Heart right ventricle (tissue), 16 donors: ENCODE results near the gene COL23A1. TPM values are rescaled to one million over a fixed set of nuclear protein-coding genes. Genes with fewer than 3 reads are reported as not detected.

ENCODE experiments used
- ATAC-seq, 8 donors: fragments of 200-7000 bp; cut with Tn5 transposase; one replicate each; pipeline ENCODE4 v1.9.1; 2020; ENCODE audit warnings: mild to moderate bottlenecking in 8 of 8, moderate library complexity in 8 of 8, moderate number of reproducible peaks in 1 of 8
- DNase-seq, 2 donors: peaks; one replicate each; pipeline ENCODE4 v3.0.0-alpha.2; 2020
- H3K27ac ChIP-seq, 10 donors: fragments of 200-600 bp; sonication (generic) in 2 of 10; one replicate each; pipeline versions ENCODE4 v1.5.0 to v1.8.0; 2020 to 2022; ENCODE audit warnings: mild to moderate bottlenecking in 3 of 10
- H3K27me3 ChIP-seq, 7 donors: fragments of 200-600 bp; one replicate each; pipeline ENCODE4 v1.8.0; 2021 to 2022; ENCODE audit warnings: mild to moderate bottlenecking in 2 of 7
- H3K36me3 ChIP-seq, 9 donors: fragments of 200-600 bp; sonication (generic) in 1 of 9; one replicate each; pipeline versions ENCODE4 v1.5.0 to v1.8.0; 2020 to 2022; ENCODE audit warnings: mild to moderate bottlenecking in 2 of 9
- H3K4me1 ChIP-seq, 9 donors: fragments of 200-600 bp; sonication (generic) in 1 of 9; one replicate each; pipeline versions ENCODE4 v1.5.0 to v1.8.0; 2020 to 2022; ENCODE audit warnings: mild to moderate bottlenecking in 4 of 9
- H3K4me3 ChIP-seq, 10 donors: fragments of 200-600 bp; sonication (generic) in 2 of 10; one replicate each; pipeline versions ENCODE4 v1.5.0 to v1.8.0; 2020 to 2022; ENCODE audit warnings: mild to moderate bottlenecking in 7 of 10, moderate library complexity in 2 of 10
- H3K9me3 ChIP-seq, 11 donors: fragments of 200-600 bp in 10 of 11; sonication (generic) in 2 of 11; one replicate each; pipeline versions ENCODE4 v1.5.0 to v1.8.0; 2013 to 2022; ENCODE audit warnings: mild to moderate bottlenecking in 2 of 11, control low read depth in 1 of 11, moderate library complexity in 1 of 11
- CTCF ChIP-seq, 9 donors: fragments of 200-600 bp; sonication (generic) in 2 of 9; IDR thresholded peaks; one replicate each; pipeline versions ENCODE4 v1.5.0 to v1.8.0; 2021 to 2022; ENCODE audit warnings: antibody characterized with exemption in 9 of 9, mild to moderate bottlenecking in 5 of 9, moderate library complexity in 1 of 9
- WGBS, 2 donors: extraction: QIAGEN DNeasy Blood & Tissue Kit; methylation state at CpG; one replicate each; pipeline ENCODE4 v1.1.7; 2013; ENCODE audit warnings: inconsistent platforms in 1 of 2; 5-methylcytosine and 5-hydroxymethylcytosine counted together
- intact Hi-C, 10 donors: fragments of 100-400 bp; cut with DNase I; formaldehyde crosslinking; loops; one replicate each; pipeline versions ENCODE4 v1.11.1 to v1.14.2; 2022
- polyA plus RNA-seq, 2 donors: library from polyadenylated mRNA; stranded (reverse); fragments of 200-250 nt; gene quantifications; one replicate each; pipeline ENCODE4 v1.2.3, GENCODE V29; 2013
- total RNA-seq, 10 donors: library from RNA; stranded (reverse); fragmentation: NEBNext Ultra II Directional in 3 of 10; extraction: Animal tissue kit (Norgen Biotek cat#: 25700) in 3 of 10; gene quantifications; one replicate each; pipeline versions ENCODE4 v1.2.1 to v1.2.4, GENCODE V29; 2021 to 2023
- donor health status: Arrhythmogenic right ventricular cardiomyopathy.
- donor health status: ischemic (EF 13 %, LVEDD 7.1; RV severe dilation, severe dysfunction).
- donor health status: healthy with polysubstance abuse.
- donor health status: DM: no; HTN: yes; CAD: no.
- donor health status: DM: no; HTN: no; CAD: no.
- donor health status: ischemic (EF 25% LVEDD 6.9; RV normal size, moderate dysfunction).
- donor health status: ischemic (EF 25% LVEDD 5.7; RV mildly dilated, moderate dysfunction).
- donor health status: healthy.
- donor health status: DM: yes; HTN: yes; CAD: no.
- donor health status: Ischemic cardiomyopathy.
- donor health status: ischemic (EF 35%, LVEDD 5.7; RV mildly dilated, moderate dysfunction).
- donor health status: nonischemic (EF 11% LVEDD 7.7; RV severe dilation, severe dysfunction).
- donor health status: DM: yes; HTN: yes; CAD: no.
- donor health status: PGD.
- donor health status: ischemic (EF 29% LVEDD 5.4; RV normal size, mild dysfunction).
- donor health status: nonischemic (EF 23%, LVEDD 6.1; RV moderate dilation, normal function).

COL23A1 gene
- total and polyA plus RNA-seq, 12 donors = 8.9 to 29.0 (median 16.2) TPM

- H3K4me1 ChIP-seq = no peaks in the 10 kb centered on the region
- peaks cover 0 to 8% (median 0%) of the 10 kb centered on the region in 11 donors for H3K9me3 ChIP-seq
- DNase-seq = no peak
- H3K4me3 ChIP-seq = no peak overlapping the region
- no peak for ATAC-seq
- TF ChIP-seq CTCF (IDR thresholded peaks at IDR 0.05) = no peak
- 57 to 68% methylated on average over 2 of the region's 2 CpGs for WGBS, 2 donors
- no peak overlapping the region for H3K27ac ChIP-seq
- no peaks in the 10 kb centered on the region for H3K36me3 ChIP-seq
- peaks cover 0 to 11% (median 0%) of the 10 kb centered on the region in 7 donors for H3K27me3 ChIP-seq
- intact Hi-C loops = no loop called here
These were observed 20.7 kb downstream of the COL23A1 start for GRCh38 chr5:178569485-178569884.

GRCh38 chr5:178564811-178565550 is 25.2 kb downstream of the COL23A1 start:
- Histone ChIP-seq H3K36me3 (no peaks in the 10 kb centered on the region), H3K4me1 (no peaks in the 10 kb centered on the region), H3K27me3 (peaks cover 0 to 11% (median 0%) of the 10 kb centered on the region in 7 donors), H3K9me3 (no peaks in the 10 kb centered on the region), H3K4me3 (no peak overlapping the region), H3K27ac (no peak overlapping the region)
- no peak for TF ChIP-seq CTCF (IDR thresholded peaks at IDR 0.05)
- intact Hi-C loops = no loop called here
- DNase-seq (no peak), ATAC-seq (no peak)
- WGBS, 2 donors = 45 to 46% methylated on average over 12 of the region's 12 CpGs

DNA sequence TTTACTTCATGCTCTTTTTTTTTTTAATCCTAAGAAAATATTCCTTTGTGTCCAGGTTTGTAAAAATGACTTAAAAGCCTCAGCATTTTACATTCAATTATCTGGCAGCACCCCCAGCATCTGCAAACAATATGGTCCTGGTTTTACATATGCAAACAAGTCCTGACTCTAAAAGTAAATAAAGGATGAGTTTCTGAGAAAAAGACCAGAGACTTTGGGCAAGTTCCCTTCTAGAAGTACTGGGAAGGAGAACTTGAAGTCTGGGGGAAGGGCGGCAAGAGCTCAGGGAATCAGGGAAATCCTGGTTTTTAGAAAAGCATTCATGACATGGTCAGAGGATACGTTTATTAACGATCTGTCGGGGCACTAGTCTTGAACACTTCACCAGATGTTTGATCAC is 25.8 kb downstream of the COL23A1 start:
- no peak for TF ChIP-seq CTCF (IDR thresholded peaks at IDR 0.05)
- H3K4me1 ChIP-seq = no peaks in the 10 kb centered on the region
- 40 to 52% methylated on average over 4 of the region's 4 CpGs for WGBS, 2 donors
- no peaks in the 10 kb centered on the region for H3K36me3 ChIP-seq
- H3K27ac ChIP-seq = no peak overlapping the region
- intact Hi-C loops = no loop called here
- no peak for ATAC-seq
- no peak overlapping the region for H3K4me3 ChIP-seq
- peaks cover 0 to 11% (median 0%) of the 10 kb centered on the region in 7 donors for H3K27me3 ChIP-seq
- DNase-seq = no peak
- H3K9me3 ChIP-seq = no peaks in the 10 kb centered on the region

DNA sequence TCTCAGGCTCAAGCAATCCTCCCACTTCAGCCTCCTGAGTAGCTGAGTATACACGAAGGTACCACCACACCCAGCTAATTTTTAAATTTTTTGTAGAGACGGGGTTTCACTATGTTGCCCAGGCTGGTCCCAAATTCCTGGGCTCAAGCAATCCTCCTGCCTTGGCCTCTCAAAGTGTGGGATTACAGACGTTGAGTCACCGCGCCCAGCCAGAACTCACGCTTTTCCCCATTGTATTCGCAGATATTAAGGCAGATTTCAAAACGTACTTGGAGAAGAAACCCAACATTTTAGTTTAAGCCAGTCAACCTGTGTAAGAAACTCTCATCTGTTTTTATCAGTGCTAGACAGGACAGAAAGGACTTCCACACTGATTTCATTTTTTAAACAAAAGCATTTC is 26.6 kb downstream of the COL23A1 start:
- WGBS, 2 donors = 84 to 86% methylated on average over 8 of the region's 8 CpGs
- Histone ChIP-seq H3K4me1 (no peaks in the 10 kb centered on the region), H3K27me3 (peaks cover 0 to 11% (median 0%) of the 10 kb centered on the region in 7 donors), H3K9me3 (no peaks in the 10 kb centered on the region), H3K36me3 (no peaks in the 10 kb centered on the region), H3K27ac (no peak overlapping the region), H3K4me3 (no peak overlapping the region)
- DNase-seq = no peak
- TF ChIP-seq CTCF (IDR thresholded peaks at IDR 0.05) = no peak
- no peak for ATAC-seq
- intact Hi-C loops = no loop called here
